Hepatocyte (in vitro differentiated cells): ENCODE results near the gene ABLIM1. TPM values are rescaled to one million over a fixed set of nuclear protein-coding genes. Genes with fewer than 3 reads are reported as not detected.

Experiments used
- DNase-seq: peaks from one replicate; pipeline ENCODE4 v3.0.0-alpha.2; 2016; ENCODE audit warnings: low spot score
- H2AFZ ChIP-seq: fragments of 200-600 bp; sonication (generic); 2 replicates; pipeline ENCODE4 v1.6.0; 2016; ENCODE audit warnings: antibody characterized with exemption, mild to moderate bottlenecking
- H3K27ac ChIP-seq: fragments of 200-600 bp; sonication (generic); 2 replicates; pipeline ENCODE4 v1.5.1; 2016; ENCODE audit warnings: mild to moderate bottlenecking
- H3K27me3 ChIP-seq: fragments of 200-600 bp; sonication (generic); 2 replicates; pipeline ENCODE4 v1.6.1; 2016
- H3K36me3 ChIP-seq: fragments of 200-600 bp; sonication (generic); replicated peaks from 2 replicates; pipeline ENCODE4 v1.5.1; 2016; ENCODE audit warnings: low read depth; ENCODE audit not compliant: insufficient read depth
- H3K4me1 ChIP-seq: fragments of 200-600 bp; sonication (generic); 2 replicates; pipeline ENCODE4 v1.5.1; 2016; ENCODE audit warnings: mild to moderate bottlenecking, moderate library complexity; ENCODE audit not compliant: insufficient read depth
- H3K4me2 ChIP-seq: fragments of 200-600 bp; sonication (generic); 2 replicates; pipeline ENCODE4 v1.6.0; 2016
- H3K4me3 ChIP-seq: fragments of 200-600 bp; sonication (generic); 2 replicates; pipeline ENCODE4 v1.5.1; 2016; ENCODE audit warnings: mild to moderate bottlenecking
- H3K79me2 ChIP-seq: fragments of 200-600 bp; sonication (generic); 2 replicates; pipeline ENCODE4 v1.6.0; 2017; ENCODE audit warnings: mild to moderate bottlenecking
- H3K9me2 ChIP-seq: fragments of 200-600 bp; sonication (generic); replicated peaks from 2 replicates; pipeline ENCODE4 v1.6.0; 2017; ENCODE audit warnings: mild to moderate bottlenecking; ENCODE audit not compliant: insufficient read depth
- H3K9me3 ChIP-seq: fragments of 200-600 bp; sonication (generic); 2 replicates; pipeline ENCODE4 v1.5.1; 2016; ENCODE audit warnings: low read depth, mild to moderate bottlenecking
- H4K20me1 ChIP-seq: fragments of 200-600 bp; sonication (generic); 2 replicates; pipeline ENCODE4 v1.6.0; 2016; ENCODE audit warnings: mild to moderate bottlenecking; ENCODE audit not compliant: insufficient read depth, poor library complexity, severe bottlenecking
- CTCF ChIP-seq: fragments of 200-600 bp; sonication (generic); IDR thresholded peaks from 2 replicates; pipeline ENCODE4 v1.5.1; 2016; ENCODE audit warnings: antibody characterized with exemption, mild to moderate bottlenecking; ENCODE audit not compliant: poor library complexity
- EZH2 ChIP-seq: fragments of 200-600 bp; sonication (generic); IDR thresholded peaks from 2 replicates; pipeline ENCODE4 v1.6.1; 2016; ENCODE audit warnings: antibody characterized with exemption, mild to moderate bottlenecking, borderline replicate concordance
- EZH2phosphoT487 ChIP-seq: fragments of 200-600 bp; sonication (generic); IDR thresholded peaks from one replicate; pipeline ENCODE4 v1.6.1; 2018; ENCODE audit warnings: antibody characterized with exemption, mild to moderate bottlenecking, low read depth, moderate library complexity; ENCODE audit not compliant: unreplicated experiment, severe bottlenecking
- WGBS: methylation state at CpG from one replicate; pipeline ENCODE4 v1.1.6; 2016; ENCODE audit warnings: low lambda C conversion rate; ENCODE audit errors: missing lambda C conversion rate; 5-methylcytosine and 5-hydroxymethylcytosine counted together
- polyA plus RNA-seq: library from polyadenylated mRNA; unstranded; fragments of >200 nt; fragmentation: Nextera tagmentation; extraction: Ambion mirVana; gene quantifications from 2 replicates; pipeline ENCODE4 v1.2.1, GENCODE V29; 2016
- total RNA-seq: library from RNA; depleted of rRNA; stranded (reverse); fragments of >200 nt; gene quantifications from 2 replicates; pipeline ENCODE4 v1.2.3, GENCODE V29; 2014

Gene ABLIM1
- total and polyA plus RNA-seq, 2 experiments from 2014 or later: 20.8 to 31.6 TPM

- 85% methylated on average over 3 of the region's 3 CpGs for WGBS
- Histone ChIP-seq H3K4me1 (no peaks in the 10 kb centered on the region), H3K27ac (no peak overlapping the region), H3K36me3 (no peaks in the 10 kb centered on the region), H3K4me3 (no peak overlapping the region), H3K79me2 (peaks cover 2% of the 10 kb centered on the region), H3K9me3 (no peaks in the 10 kb centered on the region), H2AFZ (no peak overlapping the region), H3K4me2 (no peak overlapping the region), H4K20me1 (no peaks in the 10 kb centered on the region), H3K9me2 (no peaks in the 10 kb centered on the region), H3K27me3 (no peaks in the 10 kb centered on the region)
- TF ChIP-seq EZH2 (no peak), EZH2phosphoT487 (no peak), CTCF (no peak)
- DNase-seq: no peak
These were observed 81.4 kb downstream of the ABLIM1 start for GRCh38 chr10:114576716-114577115.

- no peak overlapping the region for H3K4me2 ChIP-seq
- no peaks in the 10 kb centered on the region for H3K9me2 ChIP-seq
- DNase-seq: no peak
- no peak overlapping the region for H3K4me3 ChIP-seq
- no peak overlapping the region for H3K27ac ChIP-seq
- no peak for TF ChIP-seq EZH2phosphoT487
- TF ChIP-seq EZH2: no peak
- no peaks in the 10 kb centered on the region for H3K9me3 ChIP-seq
- H3K36me3 ChIP-seq: no peaks in the 10 kb centered on the region
- no peaks in the 10 kb centered on the region for H3K4me1 ChIP-seq
- no peaks in the 10 kb centered on the region for H4K20me1 ChIP-seq
- H3K79me2 ChIP-seq: no peaks in the 10 kb centered on the region
- WGBS: 92% methylated on average over 2 of the region's 2 CpGs
- H2AFZ ChIP-seq: no peak overlapping the region
- H3K27me3 ChIP-seq: no peaks in the 10 kb centered on the region
These were observed 82.0 kb downstream of the ABLIM1 start for GRCh38 chr10:114576132-114576487.

GRCh38 chr10:114575417-114576131, 82.5 kb downstream of the ABLIM1 start:
- no peaks in the 10 kb centered on the region for H3K4me1 ChIP-seq

More at GRCh38 chr10:114575417-114576131, 82.5 kb downstream of the ABLIM1 start:
- H4K20me1 ChIP-seq: no peaks in the 10 kb centered on the region
- H3K4me3 ChIP-seq: no peak overlapping the region
- no peak overlapping the region for H3K27ac ChIP-seq
- no peak overlapping the region for H3K4me2 ChIP-seq
- no peaks in the 10 kb centered on the region for H3K9me2 ChIP-seq
- TF ChIP-seq EZH2phosphoT487: no peak
- TF ChIP-seq CTCF: no peak
- no peak for TF ChIP-seq EZH2
- DNase-seq: no peak
- no peaks in the 10 kb centered on the region for H3K9me3 ChIP-seq
- H3K79me2 ChIP-seq: no peaks in the 10 kb centered on the region
- WGBS: 97% methylated on average over 9 of the region's 9 CpGs
- H3K27me3 ChIP-seq: no peaks in the 10 kb centered on the region
- H2AFZ ChIP-seq: no peak overlapping the region
- H3K36me3 ChIP-seq: no peaks in the 10 kb centered on the region
